Activated T-cell treated with anti-CD3 and anti-CD28 coated beads, Interleukin-2, amount 50 U/mL, for 4 hours (primary cell): ENCODE data around the gene PEG3. TPM values are rescaled to one million over a fixed set of nuclear protein-coding genes. Genes with fewer than 3 reads are reported as not detected.

ENCODE experiments used
- ATAC-seq, 2 donors: fragments of 200-7000 bp; cut with Tn5 transposase; one replicate each; pipeline ENCODE4 v1.10.0; 2021
- DNase-seq: peaks from one replicate; pipeline ENCODE4 v3.0.0-alpha.2; 2020
- H3K27me3 Mint-ChIP-seq: one replicate; pipeline ENCODE4 v1.8.0; 2021; ENCODE audit warnings: low read depth, mixed read lengths
- H3K36me3 Mint-ChIP-seq: one replicate; pipeline ENCODE4 v1.8.0; 2022; ENCODE audit warnings: mixed read lengths; ENCODE audit not compliant: insufficient read depth
- H3K4me1 Mint-ChIP-seq: one replicate; pipeline ENCODE4 v1.8.0; 2021; ENCODE audit warnings: low read depth, mixed read lengths
- H3K4me3 Mint-ChIP-seq: one replicate; pipeline ENCODE4 v1.8.0; 2021; ENCODE audit warnings: mild to moderate bottlenecking, moderate library complexity, mixed read lengths
- H3K9me3 Mint-ChIP-seq: one replicate; pipeline ENCODE4 v1.8.0; 2021; ENCODE audit warnings: mixed read lengths
- total RNA-seq, 3 donors: library from RNA; stranded (reverse); gene quantifications; one replicate each; pipeline ENCODE4 v1.2.1, GENCODE V29; 2021

PEG3 gene
- total RNA-seq, 3 donors from 2014 or later: 0.11 to 0.27 (median 0.18) TPM

DNA sequence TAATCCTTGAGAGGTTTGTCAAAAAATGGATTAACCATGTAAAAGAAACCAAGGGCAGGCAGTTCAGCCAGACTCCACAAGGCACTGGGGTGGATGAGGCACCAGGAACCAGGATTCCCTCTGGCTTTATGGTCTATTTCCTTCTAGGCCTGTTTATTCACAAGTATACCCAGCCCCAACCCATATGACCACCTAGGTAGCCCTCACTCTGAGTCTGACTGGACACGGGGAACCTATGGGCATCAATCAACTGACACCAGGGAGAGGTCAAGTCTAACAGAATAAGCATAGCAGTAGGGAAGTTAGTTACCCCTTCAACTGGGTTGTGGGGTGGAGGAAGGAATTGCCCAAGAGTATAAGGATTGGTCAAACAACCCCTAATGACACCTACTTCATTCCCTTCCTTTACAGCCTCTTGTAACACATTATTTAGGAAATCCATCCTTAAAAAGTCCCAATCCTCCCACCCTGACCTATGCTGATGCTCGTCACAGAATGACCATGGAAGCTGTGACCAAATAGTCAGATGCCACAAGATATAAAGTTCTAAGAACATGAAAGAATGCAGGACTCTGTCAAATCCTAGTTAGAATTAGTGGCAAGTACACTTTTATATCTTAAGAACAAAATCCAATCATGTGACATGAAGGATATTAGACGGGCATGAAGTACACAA is 31.7 kb downstream of the PEG3 start:
- no peaks in the 10 kb centered on the region for H3K4me1 Mint-ChIP-seq
- no peaks in the 10 kb centered on the region for H3K36me3 Mint-ChIP-seq
- peaks cover 36% of the 10 kb centered on the region for H3K9me3 Mint-ChIP-seq
- no peak overlapping the region for H3K4me3 Mint-ChIP-seq
- DNase-seq (no peak), ATAC-seq (no peak)
- no peaks in the 10 kb centered on the region for H3K27me3 Mint-ChIP-seq

DNA sequence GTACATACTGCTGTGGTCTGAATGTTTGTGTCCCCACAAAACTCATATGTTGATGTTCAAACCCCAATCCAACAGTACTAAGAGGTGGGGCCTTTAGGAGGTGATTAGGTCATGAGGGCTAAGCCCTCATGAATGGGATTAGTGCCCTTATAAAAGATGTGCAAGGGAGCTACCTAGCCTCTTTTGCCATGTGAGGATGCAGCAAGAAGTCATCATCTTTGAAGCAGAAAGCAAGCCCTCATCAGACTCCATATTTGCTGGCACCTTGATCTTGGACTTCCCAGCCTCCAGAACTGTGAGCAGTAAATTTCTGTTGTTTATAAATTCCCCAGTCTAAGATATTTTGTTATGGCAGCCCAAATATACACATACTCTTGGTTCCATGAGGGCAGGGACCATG is 33.9 kb downstream of the PEG3 start:
- Mint-ChIP-seq H3K4me1 (no peaks in the 10 kb centered on the region), H3K9me3 (peaks cover 32% of the 10 kb centered on the region), H3K4me3 (no peak overlapping the region), H3K27me3 (no peaks in the 10 kb centered on the region), H3K36me3 (no peaks in the 10 kb centered on the region)
- no peak for DNase-seq
- no peak for ATAC-seq

Other genes with a start within 250 kb of the PEG3 start
- gene ZNF71, start 245.4 kb downstream of the PEG3 start, total RNA-seq: 1 to 10 TPM; 6.3 to 7.1 (median 6.4) TPM
- gene SMIM17, start 197.6 kb downstream of the PEG3 start, total RNA-seq: not detected
- gene ZNF835, start 169.0 kb downstream of the PEG3 start, total RNA-seq: 1 to 10 TPM; 1.7 to 3.4 (median 2.7) TPM
- gene ZIM2, start within 50 bp of the PEG3 start, total RNA-seq: not detected